HepG2 (cell line): ENCODE data around the gene PRELP. TPM values are rescaled to one million over a fixed set of nuclear protein-coding genes. Genes with fewer than 3 reads are reported as not detected.

Source experiments
- ATAC-seq: fragments of 200-7000 bp; cut with Tn5 transposase; 3 replicates; pipeline ENCODE4 v1.9.1; 2020; ENCODE audit warnings: mild to moderate bottlenecking, moderate library complexity
- BruUV-seq: library from RNA; stranded (reverse); fragments of 400-500 nt; replicated peaks from 2 replicates; lab custom pipeline; 2021; lab: Mats Ljungman, UMichigan
- CTCF ChIA-PET: fragments of 300-600 bp; formaldehyde crosslinking; extraction: SDS; loops from one replicate; lab custom pipeline; 2021; ENCODE audit warnings: low total read pairs, inconsistent platforms, low intra/inter-chr PET ratio; lab: Yijun Ruan, JAX
- POLR2A ChIA-PET: fragments of 350-600 bp; sonication (Branson Sonifier 250); formaldehyde crosslinking; loops from one replicate; lab custom pipeline; 2020; ENCODE audit warnings: antibody characterized with exemption, inconsistent platforms; lab: Yijun Ruan, JAX
- DNase-seq: peaks from one replicate; pipeline ENCODE4 v3.0.0-alpha.2; 2015; ENCODE audit warnings: low spot score
- FAIRE-seq: peaks from 3 replicates; lab custom pipeline; 2011; peaks lifted over from hg19 to GRCh38; lab: Jason Lieb, UNC
- H2AFZ ChIP-seq: one replicate; pipeline ENCODE4 v1.6.1; 2011; ENCODE audit warnings: low read length, inconsistent platforms
- H3K27ac ChIP-seq: fragments of 300-600 bp; 3 replicates; pipeline ENCODE4 v1.8.0; 2011; ENCODE audit warnings: mixed run types, mild to moderate bottlenecking, mixed read lengths, low read length, inconsistent platforms; ENCODE audit not compliant: insufficient read depth; ENCODE audit errors: extremely low read length
- H3K27me3 ChIP-seq, 2 experiments: fragments of 200-600 bp in 1 of 2; 2 replicates in 1 of 2; 3 replicates in 1 of 2; pipeline versions ENCODE4 v1.6.0 to v1.8.0; 2011; ENCODE audit warnings: low read length in 2 of 2, mild to moderate bottlenecking in 2 of 2, moderate library complexity in 2 of 2, inconsistent platforms in 1 of 2; ENCODE audit not compliant: insufficient read depth in 2 of 2, control insufficient read depth in 1 of 2
- H3K36me3 ChIP-seq, 2 experiments: fragments of 200-600 bp in 1 of 2; replicated peaks in 1 of 2; 2 replicates in 1 of 2; 3 replicates in 1 of 2; pipeline versions ENCODE4 v1.5.1 to v1.8.0; 2011; ENCODE audit warnings: low read length in 2 of 2, inconsistent platforms in 1 of 2; ENCODE audit not compliant: insufficient read depth in 2 of 2, control insufficient read depth in 1 of 2
- H3K4me1 ChIP-seq: 2 replicates; pipeline ENCODE4 v1.5.1; 2012; ENCODE audit warnings: low read length, inconsistent platforms; ENCODE audit not compliant: insufficient read depth
- H3K4me2 ChIP-seq: 2 replicates; pipeline ENCODE4 v1.6.0; 2011; ENCODE audit warnings: low read depth, low read length, inconsistent platforms
- H3K4me3 ChIP-seq, 3 experiments: fragments of 200-600 bp in 1 of 3; sonication (generic), shearing (Covaris generic) in 1 of 3; replicated peaks in 1 of 3; 2 replicates each; pipeline ENCODE4 v1.5.1; 2011 to 2016; ENCODE audit warnings: low read length in 3 of 3, inconsistent platforms in 2 of 3, low read depth in 2 of 3, mild to moderate bottlenecking in 2 of 3, control low read depth in 1 of 3, mixed read lengths in 1 of 3; ENCODE audit not compliant: insufficient read depth in 1 of 3
- H3K79me2 ChIP-seq: one replicate; pipeline ENCODE4 v1.6.1; 2011; ENCODE audit warnings: low read length, inconsistent platforms; ENCODE audit not compliant: insufficient read depth
- H3K9ac ChIP-seq: 2 replicates; pipeline ENCODE4 v1.6.0; 2011; ENCODE audit warnings: mild to moderate bottlenecking, low read depth, low read length, inconsistent platforms; ENCODE audit not compliant: insufficient read depth
- H3K9me3 ChIP-seq: 2 replicates; pipeline ENCODE4 v1.5.1; 2012; ENCODE audit warnings: mild to moderate bottlenecking, low read length
- H4K20me1 ChIP-seq: 2 replicates; pipeline ENCODE4 v1.6.0; 2011; ENCODE audit warnings: inconsistent platforms, mild to moderate bottlenecking, low read length, moderate library complexity; ENCODE audit not compliant: insufficient read depth
- ZFYVE20 ChIP-seq: sonication (generic); formaldehyde crosslinking; IDR thresholded peaks from 2 replicates; pipeline ENCODE4 v1.8.0; 2023; ENCODE audit warnings: low read depth, mild to moderate bottlenecking, moderate library complexity, missing genetic modification reagents, borderline replicate concordance
- ZNF562 ChIP-seq: sonication (generic); formaldehyde crosslinking; IDR thresholded peaks from 2 replicates; pipeline ENCODE4 v1.8.0; 2022; ENCODE audit warnings: missing genetic modification reagents, borderline replicate concordance
- ZNF720 ChIP-seq: sonication (generic); formaldehyde crosslinking; IDR thresholded peaks from 2 replicates; pipeline ENCODE4 v1.4.0; 2020; ENCODE audit warnings: missing genetic modification reagents
- ZSCAN25 ChIP-seq: sonication (generic); formaldehyde crosslinking; IDR thresholded peaks from 2 replicates; pipeline ENCODE4 v1.8.0; 2022; ENCODE audit warnings: mild to moderate bottlenecking, missing genetic modification reagents
- WGBS: methylation state at CpG from one replicate; pipeline ENCODE4 v1.1.6; 2017; ENCODE audit warnings: low lambda C conversion rate; 5-methylcytosine and 5-hydroxymethylcytosine counted together
- in situ Hi-C: cut with HindIII; loops from 2 replicates; pipeline ENCODE4 v1.10.0; 2017; ENCODE audit warnings: low pct_unique_long_range_greater_than_20kb; ENCODE audit not compliant: extremely low pct_ligation_motif_present
- intact Hi-C: fragments of 100-400 bp; cut with micrococcal nuclease; formaldehyde crosslinking; loops from one replicate; pipeline ENCODE4 v1.10.0; 2022; ENCODE audit not compliant: unreplicated experiment
- polyA plus RNA-seq, 8 experiments: library from polyadenylated mRNA; depleted of rRNA in 3 of 8; stranded (reverse) in 7 of 8; unstranded in 1 of 8; fragments of >200 nt; fragmentation: Illumina TruSeq in 4 of 8; extraction: Trizol in 4 of 8; gene quantifications; 2 replicates each; pipeline versions ENCODE4 v1.2.1 to v1.2.3, GENCODE V29; 2011 to 2016; ENCODE audit warnings: low read depth in 4 of 8, missing spikeins in 1 of 8, mixed read lengths in 1 of 8; ENCODE audit not compliant: insufficient read depth in 1 of 8
- total RNA-seq, 5 experiments: library from RNA; depleted of rRNA; stranded (reverse); fragments of >200 nt; fragmentation: Illumina TruSeq; extraction: Trizol; gene quantifications; 2 replicates each; pipeline ENCODE4 v1.2.3, GENCODE V29; 2016; ENCODE audit warnings: low read depth in 1 of 5

The PRELP gene
- total and polyA plus RNA-seq, 2 of the 13 experiments (the other 11 are each of a cell fraction or from before 2014, with no cell fraction given) = not detected

- H3K27me3 ChIP-seq = peaks cover 2 to 12% of the 10 kb centered on the region in 2 experiments; a peak in 4 of 5 replicates
- H4K20me1 ChIP-seq = no peaks in the 10 kb centered on the region
- ATAC-seq = no peak
- peaks cover 6% of the 10 kb centered on the region; the same call in 1 of the 2 replicates for H3K9me3 ChIP-seq
- H3K4me1 ChIP-seq = no peaks in the 10 kb centered on the region
- no peaks in the 10 kb centered on the region for H3K79me2 ChIP-seq
- no TSS peak for BruUV-seq
- intact Hi-C loops (no loop called here), in situ Hi-C loops (loop anchor here (5.0 kb wide), 1 partner anchor 99 kb away; no protein-coding TSS in a partner anchor)
- no peak for TF ChIP-seq ZNF720 (CRISPR knock-in tag)
- H2AFZ ChIP-seq = no peak overlapping the region
- no peak overlapping the region for H3K9ac ChIP-seq
- ChIA-PET POLR2A (no interaction called here), CTCF (no interaction called here)
- no peak overlapping the region for H3K4me2 ChIP-seq
- no peak overlapping the region for H3K27ac ChIP-seq
- no peak for DNase-seq
- FAIRE-seq = no peak
- no peaks in the 10 kb centered on the region for H3K36me3 ChIP-seq
- H3K4me3 ChIP-seq = no peak overlapping the region
- 24% methylated on average over 9 of the region's 9 CpGs for WGBS
Observed at GRCh38 chr1:203441766-203442165, 33.8 kb upstream of the PRELP start.

- Histone ChIP-seq H3K4me2 (no peak overlapping the region), H2AFZ (no peak overlapping the region), H3K9me3 (peaks cover 6% of the 10 kb centered on the region; the same call in 1 of the 2 replicates), H4K20me1 (no peaks in the 10 kb centered on the region), H3K27ac (no peak overlapping the region), H3K36me3 (no peaks in the 10 kb centered on the region), H3K79me2 (no peaks in the 10 kb centered on the region), H3K9ac (no peak overlapping the region), H3K4me3 (no peak overlapping the region), H3K4me1 (no peaks in the 10 kb centered on the region), H3K27me3 (peaks cover 0 to 12% of the 10 kb centered on the region in 2 experiments; a peak in 4 of 5 replicates)
- intact Hi-C loops = no loop called here
- ChIA-PET CTCF (no interaction called here), POLR2A (no interaction called here)
- TF ChIP-seq ZFYVE20 (CRISPR knock-in tag) = no peak
- no peak for TF ChIP-seq ZNF562 (CRISPR knock-in tag)
- no peak for TF ChIP-seq ZSCAN25 (CRISPR knock-in tag)
- no peak for ATAC-seq
- BruUV-seq = no TSS peak
- no peak for DNase-seq
- FAIRE-seq = no peak
- in situ Hi-C loops = loop anchor here (5.0 kb wide), 1 partner anchor 101 kb away; no protein-coding TSS in a partner anchor
- 5% methylated on average over 7 of the region's 7 CpGs for WGBS
Observed at GRCh38 chr1:203442821-203443220, 32.8 kb upstream of the PRELP start.
